Keratinocyte (primary cell): ENCODE measurements around the gene FGF21.

Source experiments
- EZH2 ChIP-seq: IDR thresholded peaks from one replicate; pipeline ENCODE4 v1.6.1; 2012; ENCODE audit warnings: inconsistent platforms, mild to moderate bottlenecking, low read length, moderate library complexity
- TF ChIP-seq, protein P1 (sequence below), 3 experiments: IDR thresholded peaks in 1 of 3; conservative IDR thresholded peaks in 1 of 3; optimal IDR thresholded peaks in 1 of 3; 2 replicates in 2 of 3; 3 replicates in 1 of 3; pipeline versions ENCODE3 to v1.5.1; 2011; ENCODE audit warnings: low read length in 3 of 3, mild to moderate bottlenecking in 3 of 3, moderate library complexity in 2 of 3, control low read depth in 1 of 3, inconsistent platforms in 1 of 3; ENCODE audit not compliant: insufficient read depth in 2 of 3; ENCODE audit errors: extremely low read depth in 1 of 3

DNA sequence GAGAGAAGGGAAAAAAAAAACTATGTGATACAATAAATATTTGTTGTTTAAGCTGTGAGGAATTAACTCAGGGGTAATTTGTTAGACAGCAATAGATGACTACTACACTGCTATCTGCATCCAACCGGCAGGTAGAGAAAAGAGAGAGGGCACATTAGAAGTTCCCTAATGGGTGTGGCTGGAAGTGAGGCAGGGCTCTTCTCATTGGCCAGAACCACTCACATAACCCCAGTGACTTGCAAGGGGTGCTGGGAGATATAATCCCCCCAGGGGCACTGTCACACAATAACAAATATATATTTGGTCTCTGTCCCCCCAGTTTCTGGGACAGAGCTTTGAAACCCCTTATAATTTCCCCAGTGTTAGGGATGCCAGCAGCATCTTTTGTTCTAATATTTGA, 24.3 kb downstream of the FGF21 start:
- no peak for TF ChIP-seq EZH2
- TF ChIP-seq, protein P1, sequence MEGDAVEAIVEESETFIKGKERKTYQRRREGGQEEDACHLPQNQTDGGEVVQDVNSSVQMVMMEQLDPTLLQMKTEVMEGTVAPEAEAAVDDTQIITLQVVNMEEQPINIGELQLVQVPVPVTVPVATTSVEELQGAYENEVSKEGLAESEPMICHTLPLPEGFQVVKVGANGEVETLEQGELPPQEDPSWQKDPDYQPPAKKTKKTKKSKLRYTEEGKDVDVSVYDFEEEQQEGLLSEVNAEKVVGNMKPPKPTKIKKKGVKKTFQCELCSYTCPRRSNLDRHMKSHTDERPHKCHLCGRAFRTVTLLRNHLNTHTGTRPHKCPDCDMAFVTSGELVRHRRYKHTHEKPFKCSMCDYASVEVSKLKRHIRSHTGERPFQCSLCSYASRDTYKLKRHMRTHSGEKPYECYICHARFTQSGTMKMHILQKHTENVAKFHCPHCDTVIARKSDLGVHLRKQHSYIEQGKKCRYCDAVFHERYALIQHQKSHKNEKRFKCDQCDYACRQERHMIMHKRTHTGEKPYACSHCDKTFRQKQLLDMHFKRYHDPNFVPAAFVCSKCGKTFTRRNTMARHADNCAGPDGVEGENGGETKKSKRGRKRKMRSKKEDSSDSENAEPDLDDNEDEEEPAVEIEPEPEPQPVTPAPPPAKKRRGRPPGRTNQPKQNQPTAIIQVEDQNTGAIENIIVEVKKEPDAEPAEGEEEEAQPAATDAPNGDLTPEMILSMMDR (optimal IDR thresholded peaks at IDR 0.05 in 1 of 3, IDR thresholded peaks at IDR 0.05 in 1 of 3, conservative IDR thresholded peaks at IDR 0.05 in 1 of 3; ENCODE audit: extremely low read depth in 1 of 3, insufficient read depth in 2 of 3, low read length in 3 of 3): no peak
